Measurements from ENCODE around the gene DOCK9. TPM values are rescaled to one million over a fixed set of nuclear protein-coding genes. Genes with fewer than 3 reads are reported as not detected.

The DOCK9 gene
- total and polyA plus RNA-seq, 2 experiments from 2014 or later = 8.5 to 57.7 TPM

GRCh38 chr13:98941536-98941935, 36.3 kb downstream of the DOCK9 start (continued):
- TF ChIP-seq, protein P1, sequence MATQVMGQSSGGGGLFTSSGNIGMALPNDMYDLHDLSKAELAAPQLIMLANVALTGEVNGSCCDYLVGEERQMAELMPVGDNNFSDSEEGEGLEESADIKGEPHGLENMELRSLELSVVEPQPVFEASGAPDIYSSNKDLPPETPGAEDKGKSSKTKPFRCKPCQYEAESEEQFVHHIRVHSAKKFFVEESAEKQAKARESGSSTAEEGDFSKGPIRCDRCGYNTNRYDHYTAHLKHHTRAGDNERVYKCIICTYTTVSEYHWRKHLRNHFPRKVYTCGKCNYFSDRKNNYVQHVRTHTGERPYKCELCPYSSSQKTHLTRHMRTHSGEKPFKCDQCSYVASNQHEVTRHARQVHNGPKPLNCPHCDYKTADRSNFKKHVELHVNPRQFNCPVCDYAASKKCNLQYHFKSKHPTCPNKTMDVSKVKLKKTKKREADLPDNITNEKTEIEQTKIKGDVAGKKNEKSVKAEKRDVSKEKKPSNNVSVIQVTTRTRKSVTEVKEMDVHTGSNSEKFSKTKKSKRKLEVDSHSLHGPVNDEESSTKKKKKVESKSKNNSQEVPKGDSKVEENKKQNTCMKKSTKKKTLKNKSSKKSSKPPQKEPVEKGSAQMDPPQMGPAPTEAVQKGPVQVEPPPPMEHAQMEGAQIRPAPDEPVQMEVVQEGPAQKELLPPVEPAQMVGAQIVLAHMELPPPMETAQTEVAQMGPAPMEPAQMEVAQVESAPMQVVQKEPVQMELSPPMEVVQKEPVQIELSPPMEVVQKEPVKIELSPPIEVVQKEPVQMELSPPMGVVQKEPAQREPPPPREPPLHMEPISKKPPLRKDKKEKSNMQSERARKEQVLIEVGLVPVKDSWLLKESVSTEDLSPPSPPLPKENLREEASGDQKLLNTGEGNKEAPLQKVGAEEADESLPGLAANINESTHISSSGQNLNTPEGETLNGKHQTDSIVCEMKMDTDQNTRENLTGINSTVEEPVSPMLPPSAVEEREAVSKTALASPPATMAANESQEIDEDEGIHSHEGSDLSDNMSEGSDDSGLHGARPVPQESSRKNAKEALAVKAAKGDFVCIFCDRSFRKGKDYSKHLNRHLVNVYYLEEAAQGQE (IDR thresholded peaks at IDR 0.05; ENCODE audit: unreplicated experiment) = no peak

GRCh38 chr13:98941126-98941525, 36.7 kb downstream of the DOCK9 start:
- no peak overlapping the region for H3K4me3 Mint-ChIP-seq
- no peak for TF ChIP-seq JUNB (IDR thresholded peaks at IDR 0.05; ENCODE audit: unreplicated experiment)
- TF ChIP-seq POLR2AphosphoS5 (IDR thresholded peaks at IDR 0.05; ENCODE audit: low read depth) = no peak
- no peak for TF ChIP-seq ZNF114 (CRISPR knock-in tag; IDR thresholded peaks at IDR 0.05)
- no peak for TF ChIP-seq ZNF462 (CRISPR knock-in tag; IDR thresholded peaks at IDR 0.05)
- no peak for TF ChIP-seq EZH2 (IDR thresholded peaks at IDR 0.05; ENCODE audit: low read depth, unreplicated experiment)
- TF ChIP-seq, protein P1 (IDR thresholded peaks at IDR 0.05; ENCODE audit: unreplicated experiment) = no peak
- no peak for TF ChIP-seq STAT1 (IDR thresholded peaks at IDR 0.05; ENCODE audit: unreplicated experiment)
- no peak for TF ChIP-seq CREB1 (CRISPR knock-in tag; IDR thresholded peaks at IDR 0.05; ENCODE audit: low read depth)
- TF ChIP-seq ZNF331 (CRISPR knock-in tag; IDR thresholded peaks at IDR 0.05; ENCODE audit: low read depth) = no peak
- TF ChIP-seq, protein P2, sequence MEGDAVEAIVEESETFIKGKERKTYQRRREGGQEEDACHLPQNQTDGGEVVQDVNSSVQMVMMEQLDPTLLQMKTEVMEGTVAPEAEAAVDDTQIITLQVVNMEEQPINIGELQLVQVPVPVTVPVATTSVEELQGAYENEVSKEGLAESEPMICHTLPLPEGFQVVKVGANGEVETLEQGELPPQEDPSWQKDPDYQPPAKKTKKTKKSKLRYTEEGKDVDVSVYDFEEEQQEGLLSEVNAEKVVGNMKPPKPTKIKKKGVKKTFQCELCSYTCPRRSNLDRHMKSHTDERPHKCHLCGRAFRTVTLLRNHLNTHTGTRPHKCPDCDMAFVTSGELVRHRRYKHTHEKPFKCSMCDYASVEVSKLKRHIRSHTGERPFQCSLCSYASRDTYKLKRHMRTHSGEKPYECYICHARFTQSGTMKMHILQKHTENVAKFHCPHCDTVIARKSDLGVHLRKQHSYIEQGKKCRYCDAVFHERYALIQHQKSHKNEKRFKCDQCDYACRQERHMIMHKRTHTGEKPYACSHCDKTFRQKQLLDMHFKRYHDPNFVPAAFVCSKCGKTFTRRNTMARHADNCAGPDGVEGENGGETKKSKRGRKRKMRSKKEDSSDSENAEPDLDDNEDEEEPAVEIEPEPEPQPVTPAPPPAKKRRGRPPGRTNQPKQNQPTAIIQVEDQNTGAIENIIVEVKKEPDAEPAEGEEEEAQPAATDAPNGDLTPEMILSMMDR (conservative IDR thresholded peaks at IDR 0.05; ENCODE audit: low read depth in 2 of 2) = no peak

More at GRCh38 chr13:98941126-98941525, 36.7 kb downstream of the DOCK9 start:
- Mint-ChIP-seq H3K36me3 (ENCODE audit: low read depth) (no peaks in the 10 kb centered on the region), H3K27ac (no peak overlapping the region), H3K4me1 (peaks cover 47% of the 10 kb centered on the region), H3K9me3 (no peaks in the 10 kb centered on the region), H3K27me3 (ENCODE audit: insufficient read depth, low read depth, poor library complexity) (no peaks in the 10 kb centered on the region)
- Histone ChIP-seq H3K4me2 (no peak overlapping the region), H3K36me3 (ENCODE audit: insufficient read depth) (no peaks in the 10 kb centered on the region), H3K27me3 (ENCODE audit: insufficient read depth) (no peaks in the 10 kb centered on the region), H3K27ac (ENCODE audit: low read depth) (no peak overlapping the region), H3F3A (replicated peaks; ENCODE audit: low read depth) (no peaks in the 10 kb centered on the region), H3K4me1 (ENCODE audit: insufficient read depth) (peaks cover 32% of the 10 kb centered on the region), H3K79me2 (replicated peaks; ENCODE audit: insufficient read depth) (no peaks in the 10 kb centered on the region), H3K4me3 (no peak overlapping the region), H3K9me2 (ENCODE audit: insufficient read depth) (0 out of 2 replicates have a peak, but pooled peaks cover 3% of the 10 kb centered on the region), H2AFZ (no peak overlapping the region), H4K20me1 (replicated peaks; ENCODE audit: insufficient read depth) (no peaks in the 10 kb centered on the region)
- ATAC-seq (no peak), DNase-seq (ENCODE audit: low spot score) (no peak)
